Measurements from ENCODE around the gene ASIC2.

ASIC2 gene

DNA sequence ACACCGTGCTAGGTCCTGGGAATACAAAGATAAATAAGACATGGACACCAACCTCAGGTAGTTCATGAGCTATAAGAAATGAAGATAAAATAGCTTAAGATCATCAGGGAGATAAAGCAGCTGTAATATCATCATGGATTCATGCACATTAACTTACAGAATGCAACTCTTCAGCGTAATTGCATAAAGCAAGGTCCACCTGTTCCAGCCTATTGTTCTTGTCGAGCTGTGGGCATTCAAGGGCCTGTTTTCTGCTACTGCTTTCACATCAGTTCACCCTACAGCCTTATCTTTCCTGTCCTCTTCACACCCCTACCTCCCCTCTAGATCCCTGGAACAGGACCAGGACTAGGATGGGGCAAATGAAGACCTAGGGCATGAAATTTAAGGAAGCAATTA lies 167.5 kb downstream of the ASIC2 start:
- Histone ChIP-seq H3K27ac (replicated peaks) (no peak overlapping the region), H3K4me3 (replicated peaks; ENCODE audit: insufficient read depth, low read length) (no peak overlapping the region), H3K27me3 (ENCODE audit: insufficient read depth, poor library complexity, severe bottlenecking) (peaks cover 2% of the 10 kb centered on the region)

DNA sequence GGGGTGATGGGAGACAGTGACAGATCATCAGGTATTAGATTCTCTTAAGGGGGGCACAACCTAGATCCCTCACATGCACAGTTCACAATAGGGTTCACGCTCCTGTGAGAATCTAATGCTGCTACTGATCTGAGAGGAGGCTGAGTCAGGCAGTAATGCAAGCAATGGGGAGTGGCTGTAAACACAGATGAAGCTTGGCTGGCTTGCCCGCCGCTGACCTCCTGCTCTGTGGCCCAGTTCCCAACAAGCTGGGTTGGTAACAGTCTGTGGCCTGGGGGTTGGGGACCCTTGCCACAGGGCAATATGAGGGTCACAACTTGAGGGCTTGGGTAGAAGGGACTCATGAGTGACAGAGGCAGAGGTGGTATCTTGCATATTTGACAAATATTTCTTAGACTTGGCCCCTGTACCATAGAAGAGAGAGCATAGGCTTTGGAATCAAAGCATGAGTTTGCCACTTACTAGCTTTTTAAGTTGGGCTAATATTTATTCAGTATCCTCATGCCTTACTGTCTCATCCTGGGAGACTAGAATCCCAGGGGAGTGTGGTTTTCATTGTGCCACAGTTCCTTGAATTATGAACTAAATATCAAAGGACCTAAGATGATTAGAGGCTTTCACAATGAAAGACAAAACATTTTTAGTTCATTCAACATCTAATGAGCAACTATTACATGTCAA lies 168.1 kb downstream of the ASIC2 start:
- Histone ChIP-seq H3K27me3 (ENCODE audit: insufficient read depth, poor library complexity, severe bottlenecking) (peaks cover 2% of the 10 kb centered on the region), H3K27ac (replicated peaks) (no peak overlapping the region), H3K4me3 (replicated peaks; ENCODE audit: insufficient read depth, low read length) (no peak overlapping the region)
- no peak for DNase-seq (ENCODE audit: low read depth in 1 of 2, low spot score in 1 of 2)
- TF ChIP-seq CTCF (IDR thresholded peaks at IDR 0.05; ENCODE audit: insufficient read depth, low read length) = no peak
- TF ChIP-seq, protein P1, sequence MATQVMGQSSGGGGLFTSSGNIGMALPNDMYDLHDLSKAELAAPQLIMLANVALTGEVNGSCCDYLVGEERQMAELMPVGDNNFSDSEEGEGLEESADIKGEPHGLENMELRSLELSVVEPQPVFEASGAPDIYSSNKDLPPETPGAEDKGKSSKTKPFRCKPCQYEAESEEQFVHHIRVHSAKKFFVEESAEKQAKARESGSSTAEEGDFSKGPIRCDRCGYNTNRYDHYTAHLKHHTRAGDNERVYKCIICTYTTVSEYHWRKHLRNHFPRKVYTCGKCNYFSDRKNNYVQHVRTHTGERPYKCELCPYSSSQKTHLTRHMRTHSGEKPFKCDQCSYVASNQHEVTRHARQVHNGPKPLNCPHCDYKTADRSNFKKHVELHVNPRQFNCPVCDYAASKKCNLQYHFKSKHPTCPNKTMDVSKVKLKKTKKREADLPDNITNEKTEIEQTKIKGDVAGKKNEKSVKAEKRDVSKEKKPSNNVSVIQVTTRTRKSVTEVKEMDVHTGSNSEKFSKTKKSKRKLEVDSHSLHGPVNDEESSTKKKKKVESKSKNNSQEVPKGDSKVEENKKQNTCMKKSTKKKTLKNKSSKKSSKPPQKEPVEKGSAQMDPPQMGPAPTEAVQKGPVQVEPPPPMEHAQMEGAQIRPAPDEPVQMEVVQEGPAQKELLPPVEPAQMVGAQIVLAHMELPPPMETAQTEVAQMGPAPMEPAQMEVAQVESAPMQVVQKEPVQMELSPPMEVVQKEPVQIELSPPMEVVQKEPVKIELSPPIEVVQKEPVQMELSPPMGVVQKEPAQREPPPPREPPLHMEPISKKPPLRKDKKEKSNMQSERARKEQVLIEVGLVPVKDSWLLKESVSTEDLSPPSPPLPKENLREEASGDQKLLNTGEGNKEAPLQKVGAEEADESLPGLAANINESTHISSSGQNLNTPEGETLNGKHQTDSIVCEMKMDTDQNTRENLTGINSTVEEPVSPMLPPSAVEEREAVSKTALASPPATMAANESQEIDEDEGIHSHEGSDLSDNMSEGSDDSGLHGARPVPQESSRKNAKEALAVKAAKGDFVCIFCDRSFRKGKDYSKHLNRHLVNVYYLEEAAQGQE (IDR thresholded peaks at IDR 0.05; ENCODE audit: insufficient replicate concordance, low read depth) = no peak
- TF ChIP-seq POLR2AphosphoS5 (IDR thresholded peaks at IDR 0.05; ENCODE audit: low read depth) = no peak

More for the DNA sequence above, 167.5 kb downstream of the ASIC2 start:
- TF ChIP-seq CTCF (IDR thresholded peaks at IDR 0.05; ENCODE audit: insufficient read depth, low read length) = no peak
- TF ChIP-seq, protein P1 (IDR thresholded peaks at IDR 0.05; ENCODE audit: insufficient replicate concordance, low read depth) = no peak
- no peak for TF ChIP-seq POLR2AphosphoS5 (IDR thresholded peaks at IDR 0.05; ENCODE audit: low read depth)
- no peak for TF ChIP-seq GABPA (IDR thresholded peaks at IDR 0.05; ENCODE audit: low read depth)
- no peak for DNase-seq (ENCODE audit: low read depth in 1 of 2, low spot score in 1 of 2)

DNA sequence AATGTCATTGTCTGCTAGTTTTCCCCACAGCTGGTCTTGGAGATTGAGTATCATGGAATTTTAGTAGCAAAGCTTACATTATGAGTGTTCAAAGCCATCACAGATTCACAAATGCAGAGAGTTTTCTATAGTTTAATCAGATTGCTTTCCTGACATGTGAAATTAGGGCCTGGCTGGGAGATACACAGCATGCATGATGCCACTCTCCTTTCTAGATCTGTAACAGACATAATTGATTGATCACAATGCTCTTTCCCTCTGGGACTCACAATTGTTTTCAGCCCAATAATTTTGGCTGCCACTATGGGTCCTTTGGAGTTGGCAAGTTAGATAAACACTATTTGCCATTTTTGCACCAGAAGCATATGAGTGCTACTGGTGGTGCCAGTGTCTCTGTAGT lies 168.9 kb downstream of the ASIC2 start:
- TF ChIP-seq, protein P1 (IDR thresholded peaks at IDR 0.05; ENCODE audit: insufficient replicate concordance, low read depth) = no peak
- TF ChIP-seq GABPA (IDR thresholded peaks at IDR 0.05; ENCODE audit: low read depth) = no peak
- no peak for TF ChIP-seq CTCF (IDR thresholded peaks at IDR 0.05; ENCODE audit: insufficient read depth, low read length)
- TF ChIP-seq SPI1 (IDR thresholded peaks at IDR 0.05; ENCODE audit: borderline replicate concordance, low read depth) = no peak
- TF ChIP-seq POLR2AphosphoS5 (IDR thresholded peaks at IDR 0.05; ENCODE audit: low read depth) = no peak
- H3K27me3 ChIP-seq (ENCODE audit: insufficient read depth, poor library complexity, severe bottlenecking) = no peaks in the 10 kb centered on the region

More for the DNA sequence above, 168.9 kb downstream of the ASIC2 start:
- H3K27ac ChIP-seq (replicated peaks) = no peak overlapping the region
- no peak for DNase-seq (ENCODE audit: low read depth in 1 of 2, low spot score in 1 of 2)
- no peak overlapping the region for H3K4me3 ChIP-seq (replicated peaks; ENCODE audit: insufficient read depth, low read length)

All from HL-60 (cell line).